Natural killer cell (primary cell): ENCODE measurements around the gene LRPAP1. TPM values are rescaled to one million over a fixed set of nuclear protein-coding genes. Genes with fewer than 3 reads are reported as not detected.

Experiments
- ATAC-seq, 3 donors: fragments of 150-1000 bp in 2 of 3; fragments of 200-7000 bp in 1 of 3; cut with Tn5 transposase; 1 replicate in 1 of 3; 2 replicates in 2 of 3; pipeline ENCODE4 v1.10.0; 2021; ENCODE audit warnings: mild to moderate bottlenecking in 2 of 3, moderate library complexity in 2 of 3
- DNase-seq, 2 donors: peaks; one replicate each; pipeline versions ENCODE4 v3.0.0 to v3.0.0-alpha.2; 2013 to 2021; ENCODE audit warnings: mixed read lengths in 1 of 2
- H3K27ac ChIP-seq: one replicate; pipeline ENCODE4 v1.5.1; 2013; ENCODE audit warnings: mild to moderate bottlenecking, low read length
- H3K27me3 ChIP-seq: one replicate; pipeline ENCODE4 v1.6.1; 2013; ENCODE audit warnings: low read length; ENCODE audit not compliant: control insufficient read depth, insufficient read depth
- H3K36me3 ChIP-seq: one replicate; pipeline ENCODE4 v1.6.1; 2013; ENCODE audit warnings: low read length; ENCODE audit not compliant: control insufficient read depth, insufficient read depth
- H3K4me1 ChIP-seq: one replicate; pipeline ENCODE4 v1.6.1; 2013; ENCODE audit warnings: low read length; ENCODE audit not compliant: control insufficient read depth, insufficient read depth
- H3K4me3 ChIP-seq: one replicate; pipeline ENCODE4 v1.5.1; 2013; ENCODE audit warnings: low read length
- H3K9me3 ChIP-seq: one replicate; pipeline ENCODE4 v1.6.1; 2013; ENCODE audit warnings: low read length; ENCODE audit not compliant: control insufficient read depth, insufficient read depth
- H3K27ac Mint-ChIP-seq, 2 donors: one replicate each; pipeline ENCODE4 v1.8.0; 2022; ENCODE audit warnings: mild to moderate bottlenecking in 2 of 2, mixed read lengths in 2 of 2, moderate library complexity in 1 of 2
- H3K27me3 Mint-ChIP-seq, 2 donors: one replicate each; pipeline ENCODE4 v1.8.0; 2022; ENCODE audit warnings: low read depth in 2 of 2, mixed read lengths in 2 of 2
- H3K36me3 Mint-ChIP-seq: one replicate; pipeline ENCODE4 v1.8.0; 2022; ENCODE audit warnings: mixed read lengths
- H3K4me1 Mint-ChIP-seq, 2 donors: one replicate each; pipeline ENCODE4 v1.8.0; 2022; ENCODE audit warnings: mixed read lengths in 2 of 2
- H3K4me3 Mint-ChIP-seq: one replicate; pipeline ENCODE4 v1.8.0; 2022; ENCODE audit warnings: mild to moderate bottlenecking, moderate library complexity, mixed read lengths
- H3K9me3 Mint-ChIP-seq, 2 donors: one replicate each; pipeline ENCODE4 v1.8.0; 2022; ENCODE audit warnings: mixed read lengths in 2 of 2
- WGBS: methylation state at CpG from one replicate; pipeline ENCODE4 v1.1.7; 2013; ENCODE audit warnings: missing lambda C conversion rate; ENCODE audit not compliant: insufficient coverage; 5-methylcytosine and 5-hydroxymethylcytosine counted together
- intact Hi-C: fragments of 100-400 bp; cut with micrococcal nuclease; formaldehyde crosslinking; loops from one replicate; pipeline ENCODE4 v1.14.2; 2022
- total RNA-seq, 4 donors: library from RNA; stranded (reverse); fragments of 120-200 nt in 1 of 4; gene quantifications; one replicate each; pipeline versions ENCODE4 v1.2.3 to v1.2.4, GENCODE V29; 2013 to 2022
- TF ChIP-seq, protein P1 (sequence below): fragments of 200-600 bp; IDR thresholded peaks from one replicate; pipeline ENCODE4 v1.8.0; 2022; ENCODE audit warnings: antibody characterized with exemption

The LRPAP1 gene
- total RNA-seq, 3 donors from 2014 or later (not counting 1 experiment from before 2014, with no cell fraction given), result 85.4 to 93.4 (median 87.3) TPM

DNA sequence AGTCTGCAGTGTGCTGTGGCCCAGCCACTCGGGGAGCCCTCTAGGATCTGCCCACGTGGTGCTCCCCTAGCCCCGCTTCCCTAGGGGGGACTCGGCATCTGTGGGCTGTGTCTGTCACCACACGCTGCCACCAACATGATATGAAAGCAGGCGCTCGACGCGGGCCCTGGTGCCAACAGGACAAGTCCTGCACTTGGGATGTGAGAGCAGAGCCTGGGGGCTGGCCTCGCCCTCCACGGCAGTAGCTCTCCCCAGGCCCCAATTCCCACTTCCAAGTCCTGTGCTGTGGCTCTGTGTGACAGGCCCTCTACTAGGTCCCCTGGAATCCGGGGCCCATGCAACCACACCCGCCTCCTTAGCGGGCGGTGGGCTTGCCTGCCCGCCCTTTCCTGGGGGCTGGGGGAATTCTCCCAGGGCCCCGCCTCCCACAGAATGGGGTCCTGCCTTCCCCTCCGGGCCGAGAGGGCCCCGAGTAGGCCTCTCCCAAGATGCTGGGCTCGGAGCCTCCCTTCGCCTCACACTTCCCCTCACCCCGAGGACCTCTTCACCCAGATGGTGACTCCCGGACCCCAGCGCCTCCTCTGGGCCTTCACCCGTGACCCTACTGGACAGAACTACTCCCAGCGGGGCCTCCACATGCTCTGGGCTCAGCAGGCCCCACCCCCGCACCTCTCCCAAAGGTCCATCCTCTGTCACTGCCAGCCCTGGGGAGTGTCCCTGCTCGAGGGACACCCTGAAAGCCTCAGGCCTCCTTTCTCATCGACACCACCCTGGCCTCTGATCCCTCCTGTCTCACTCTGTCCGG is 11.2 kb downstream of the LRPAP1 start:
- Histone ChIP-seq H3K4me3 (no peak overlapping the region), H3K27ac (no peak overlapping the region), H3K4me1 (no peaks in the 10 kb centered on the region), H3K36me3 (peaks cover 80% of the 10 kb centered on the region), H3K9me3 (no peaks in the 10 kb centered on the region), H3K27me3 (no peaks in the 10 kb centered on the region)
- H3K4me1 Mint-ChIP-seq, result peaks cover 0 to 9% of the 10 kb centered on the region in 2 donors
- no peaks in the 10 kb centered on the region for H3K27me3 Mint-ChIP-seq
- no peak for ATAC-seq
- H3K36me3 Mint-ChIP-seq, result no peaks in the 10 kb centered on the region
- no peak overlapping the region for H3K27ac Mint-ChIP-seq
- no peaks in the 10 kb centered on the region for H3K9me3 Mint-ChIP-seq
- no peak overlapping the region for H3K4me3 Mint-ChIP-seq
- WGBS, result 95% methylated on average over 31 of the region's 31 CpGs
- TF ChIP-seq, protein P1, sequence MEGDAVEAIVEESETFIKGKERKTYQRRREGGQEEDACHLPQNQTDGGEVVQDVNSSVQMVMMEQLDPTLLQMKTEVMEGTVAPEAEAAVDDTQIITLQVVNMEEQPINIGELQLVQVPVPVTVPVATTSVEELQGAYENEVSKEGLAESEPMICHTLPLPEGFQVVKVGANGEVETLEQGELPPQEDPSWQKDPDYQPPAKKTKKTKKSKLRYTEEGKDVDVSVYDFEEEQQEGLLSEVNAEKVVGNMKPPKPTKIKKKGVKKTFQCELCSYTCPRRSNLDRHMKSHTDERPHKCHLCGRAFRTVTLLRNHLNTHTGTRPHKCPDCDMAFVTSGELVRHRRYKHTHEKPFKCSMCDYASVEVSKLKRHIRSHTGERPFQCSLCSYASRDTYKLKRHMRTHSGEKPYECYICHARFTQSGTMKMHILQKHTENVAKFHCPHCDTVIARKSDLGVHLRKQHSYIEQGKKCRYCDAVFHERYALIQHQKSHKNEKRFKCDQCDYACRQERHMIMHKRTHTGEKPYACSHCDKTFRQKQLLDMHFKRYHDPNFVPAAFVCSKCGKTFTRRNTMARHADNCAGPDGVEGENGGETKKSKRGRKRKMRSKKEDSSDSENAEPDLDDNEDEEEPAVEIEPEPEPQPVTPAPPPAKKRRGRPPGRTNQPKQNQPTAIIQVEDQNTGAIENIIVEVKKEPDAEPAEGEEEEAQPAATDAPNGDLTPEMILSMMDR, result no peak
- intact Hi-C loops, result no loop called here
- no peak for DNase-seq

GRCh38 chr4:3520276-3520675 is 11.9 kb downstream of the LRPAP1 start:
- Mint-ChIP-seq H3K36me3 (no peaks in the 10 kb centered on the region), H3K27me3 (no peaks in the 10 kb centered on the region), H3K9me3 (no peaks in the 10 kb centered on the region), H3K4me3 (no peak overlapping the region), H3K27ac (no peak overlapping the region), H3K4me1 (peaks cover 0 to 6% of the 10 kb centered on the region in 2 donors)
- TF ChIP-seq, protein P1, result no peak
- Histone ChIP-seq H3K4me1 (no peaks in the 10 kb centered on the region), H3K27me3 (no peaks in the 10 kb centered on the region), H3K36me3 (peaks cover 87% of the 10 kb centered on the region), H3K9me3 (no peaks in the 10 kb centered on the region), H3K4me3 (no peak overlapping the region), H3K27ac (no peak overlapping the region)
- no peak for DNase-seq
- ATAC-seq, result no peak
- 91% methylated on average over 11 of the region's 11 CpGs for WGBS
- intact Hi-C loops, result no loop called here

- no peak overlapping the region for H3K4me3 Mint-ChIP-seq
- H3K27ac Mint-ChIP-seq, result no peak overlapping the region
- Histone ChIP-seq H3K27ac (no peak overlapping the region), H3K4me1 (no peaks in the 10 kb centered on the region), H3K27me3 (no peaks in the 10 kb centered on the region), H3K4me3 (no peak overlapping the region), H3K9me3 (no peaks in the 10 kb centered on the region), H3K36me3 (peaks cover 87% of the 10 kb centered on the region)
- TF ChIP-seq, protein P1, result no peak
- ATAC-seq (no peak), DNase-seq (no peak)
- no peaks in the 10 kb centered on the region for H3K27me3 Mint-ChIP-seq
- intact Hi-C loops, result no loop called here
- 97% methylated on average over 23 of the region's 23 CpGs for WGBS
- no peaks in the 10 kb centered on the region for H3K36me3 Mint-ChIP-seq
- H3K9me3 Mint-ChIP-seq, result no peaks in the 10 kb centered on the region
- peaks cover 0 to 5% of the 10 kb centered on the region in 2 donors for H3K4me1 Mint-ChIP-seq
Observed at GRCh38 chr4:3519468-3520264, 12.6 kb downstream of the LRPAP1 start.
